ENCODE data around the gene MAT2B.
A peak's percentile ranks its signal among the peaks of the same experiment; 100 is the strongest.

MAT2B gene

DNA sequence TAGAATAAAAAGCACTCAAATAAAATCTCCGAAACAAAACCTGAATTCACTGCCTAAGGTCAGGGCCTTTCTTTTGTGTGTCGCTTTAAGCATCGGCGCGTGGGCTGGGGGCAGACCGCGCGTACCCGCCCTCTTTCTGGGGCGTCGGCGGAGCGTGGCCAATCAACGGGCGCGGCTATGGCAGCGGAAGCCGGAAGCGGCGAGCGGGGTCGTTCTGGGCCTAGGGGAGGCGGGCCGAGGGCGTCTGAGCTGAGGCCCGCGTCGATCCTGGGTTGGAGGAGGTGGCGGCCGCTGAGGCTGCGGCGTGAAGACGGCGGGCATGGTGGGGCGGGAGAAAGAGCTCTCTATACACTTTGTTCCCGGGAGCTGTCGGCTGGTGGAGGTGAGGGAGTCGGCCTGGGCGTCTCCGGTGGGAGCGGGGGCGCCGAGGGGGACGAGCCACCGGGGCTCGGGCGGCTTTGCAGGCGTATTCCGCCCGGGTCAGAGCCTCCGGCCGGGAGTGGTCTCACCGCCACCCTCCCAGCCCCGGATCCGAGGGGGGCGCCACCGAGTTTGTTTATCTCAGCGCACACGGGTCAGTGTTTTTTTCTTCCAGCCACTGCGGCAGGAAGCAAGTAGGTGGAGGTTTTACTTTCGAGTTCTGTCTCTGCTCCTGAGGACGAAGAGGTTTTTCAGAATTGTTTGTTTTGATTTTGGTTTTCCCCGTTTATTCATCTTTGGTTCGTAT is at the start of gene MAT2B:
TSS of gene MAT2B (plus strand) at position 252 of the 727 bp plus-strand sequence. CDS start at position 320, 68 bp downstream.
- DNase-seq (ENCODE audit: low read depth), result peak; percentile 58

DNA sequence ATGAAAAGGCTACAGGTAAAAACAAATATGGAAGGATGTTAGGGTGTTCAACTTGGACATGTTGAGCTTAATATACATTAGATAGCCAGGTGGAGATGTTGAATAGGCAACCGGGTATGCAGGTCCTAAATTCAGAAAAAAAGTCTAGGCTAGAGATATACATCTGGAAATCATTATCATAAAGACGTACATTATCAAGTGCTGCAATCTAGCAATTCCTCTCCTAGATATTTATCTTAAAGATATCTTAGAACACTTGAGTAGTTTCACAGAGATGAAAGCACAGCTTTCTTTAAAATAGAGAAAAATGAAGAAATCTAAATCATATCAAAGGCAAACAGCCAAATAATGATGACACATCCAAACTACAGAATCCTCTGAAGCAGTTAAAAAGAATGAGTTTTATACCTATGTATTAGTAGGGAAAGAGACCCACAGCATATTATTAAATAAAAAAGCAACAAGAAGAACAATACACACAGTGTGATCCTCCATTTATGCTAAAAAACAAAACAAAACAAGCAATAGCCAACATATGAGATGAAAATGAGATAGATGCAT is 49.3 kb upstream of the MAT2B start:
- DNase-seq (ENCODE audit: low read depth), result no peak

DNA sequence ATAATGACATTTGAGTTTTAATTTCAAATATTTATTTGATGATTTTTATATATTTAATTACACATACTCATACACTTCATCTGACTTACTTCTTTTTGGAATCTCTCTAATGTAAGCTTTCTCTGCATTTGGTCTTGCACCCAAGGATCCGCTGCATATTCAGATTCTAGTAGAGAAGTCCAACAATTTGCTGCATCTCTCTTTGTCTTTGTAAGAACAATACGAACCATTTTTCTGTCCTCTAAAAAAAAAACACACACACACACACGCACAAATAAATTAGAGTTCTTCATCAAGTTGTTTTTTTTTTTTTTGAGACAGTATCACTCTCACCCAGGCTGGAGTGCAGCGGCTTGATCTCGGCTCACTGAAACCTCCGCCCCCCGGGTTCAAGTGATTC is 48.6 kb upstream of the MAT2B start:
- no peak for DNase-seq (ENCODE audit: low read depth)

DNA sequence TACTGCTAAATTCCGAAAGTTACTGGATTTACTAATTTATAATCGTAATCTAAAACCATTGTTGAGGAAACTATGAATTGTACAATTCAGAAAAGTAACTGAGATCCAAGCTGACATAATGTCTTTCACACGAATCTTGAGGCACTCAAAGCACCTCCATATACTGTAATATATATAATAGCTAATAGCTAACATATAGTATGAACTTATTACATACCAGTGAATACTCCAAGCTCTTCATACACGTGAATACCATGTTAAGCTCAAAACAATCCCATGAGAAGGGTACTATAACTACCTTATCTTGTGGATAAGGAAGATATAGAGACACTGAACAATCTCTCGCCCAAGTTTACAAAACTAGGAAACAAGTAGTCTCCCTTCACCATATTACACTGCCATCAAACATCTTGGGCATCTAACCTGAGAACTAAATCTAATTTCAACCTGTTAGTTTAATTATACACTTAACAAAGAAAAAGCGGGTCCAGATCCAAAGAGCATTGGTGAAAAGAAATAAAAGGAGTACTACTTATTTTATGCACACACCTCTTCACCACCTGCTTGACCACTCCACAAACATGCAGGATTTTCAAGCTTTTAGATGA is 46.5 kb upstream of the MAT2B start:
- no peak for DNase-seq (ENCODE audit: low read depth)

DNA sequence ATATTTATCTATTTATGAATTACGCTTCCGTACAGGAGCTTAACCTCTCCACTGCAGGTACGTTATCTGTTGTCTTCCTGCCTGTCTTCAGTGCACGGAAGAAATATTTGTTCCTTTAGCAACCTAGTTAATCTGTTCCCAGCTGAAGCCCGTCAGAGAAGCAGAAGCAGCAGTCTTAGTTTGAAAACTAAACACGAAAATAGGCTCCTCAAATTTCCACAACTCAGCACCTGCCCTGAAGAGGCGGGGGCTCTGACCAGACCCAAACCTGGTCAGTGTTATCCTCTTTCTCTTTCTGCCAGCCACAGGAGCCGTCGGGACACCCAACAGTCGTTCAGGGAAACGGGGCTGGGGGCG is 46.0 kb upstream of the MAT2B start:
- no peak for DNase-seq (ENCODE audit: low read depth)

DNA sequence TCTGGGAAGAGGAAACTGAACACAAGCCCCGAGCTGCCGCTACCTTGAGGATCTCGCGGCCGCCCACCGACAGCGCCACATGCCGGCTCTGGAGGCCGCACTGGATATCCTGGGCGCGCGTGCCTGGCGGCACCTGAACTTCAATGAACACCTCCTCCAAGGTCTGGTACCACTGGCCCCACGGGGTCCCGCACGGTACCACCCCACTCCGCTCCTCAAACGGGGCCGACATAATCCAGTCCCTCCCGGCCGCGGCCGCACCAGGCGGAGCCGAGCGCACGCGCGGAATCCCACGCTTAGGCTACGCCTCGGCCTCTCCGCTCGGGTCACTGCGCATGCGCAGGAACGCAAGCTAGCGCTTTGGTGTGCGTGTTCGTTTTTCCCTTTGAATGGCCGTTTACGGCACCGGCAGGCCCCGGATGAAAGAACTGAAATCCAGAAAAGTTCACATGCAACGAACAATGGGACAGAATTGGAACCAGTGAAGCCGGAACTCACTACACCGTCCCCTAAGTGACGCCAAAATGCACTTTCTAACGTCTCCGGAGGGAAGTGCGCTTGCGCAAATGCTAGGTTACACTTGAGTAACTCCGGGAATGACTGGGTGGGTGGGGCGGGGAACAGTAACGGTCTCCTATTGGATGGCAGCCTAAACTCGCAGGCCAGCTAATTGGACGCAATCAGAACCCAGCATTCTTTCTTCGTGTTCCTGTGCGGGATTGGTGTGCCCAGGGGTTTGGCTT is 45.4 kb upstream of the MAT2B start, which contains the start of gene NUDCD2:
TSS of gene NUDCD2 (minus strand) at position 284 of the 743 bp plus-strand sequence. CDS start at position 232, 52 bp downstream.
- DNase-seq (ENCODE audit: low read depth), result peak; percentile 85

DNA sequence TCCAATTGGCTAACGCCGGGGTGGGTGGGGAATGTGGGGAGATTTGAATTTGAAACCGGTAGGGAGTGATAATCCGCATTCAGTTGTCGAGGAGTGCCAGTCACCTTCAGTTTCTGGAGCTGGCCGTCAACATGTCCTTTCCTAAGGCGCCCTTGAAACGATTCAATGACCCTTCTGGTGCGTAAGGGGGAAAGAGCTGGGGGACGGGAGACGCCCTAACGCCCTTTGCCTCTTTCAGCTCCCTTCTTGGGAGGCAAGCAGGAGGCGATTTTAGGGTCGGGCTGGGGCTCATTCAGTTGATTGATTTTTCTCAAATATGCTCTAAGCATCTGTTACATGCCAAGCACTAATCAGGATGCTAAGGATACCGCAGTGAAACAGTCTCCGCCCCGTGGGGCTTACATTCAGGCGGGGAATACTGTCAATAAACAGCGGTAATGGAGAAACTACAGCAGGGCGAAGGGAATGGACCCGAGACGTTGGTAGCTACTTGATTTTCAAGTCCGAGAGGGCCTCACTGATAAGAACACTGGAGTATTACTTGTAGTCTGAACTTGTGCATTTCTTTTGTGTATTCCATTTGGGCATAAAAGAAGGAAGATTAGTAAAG is 44.8 kb upstream of the MAT2B start, which contains the start of gene HMMR:
TSS of gene HMMR (plus strand) at position 71 of the 610 bp plus-strand sequence. CDS start at position 132, 61 bp downstream.
- no peak for DNase-seq (ENCODE audit: low read depth)

DNA sequence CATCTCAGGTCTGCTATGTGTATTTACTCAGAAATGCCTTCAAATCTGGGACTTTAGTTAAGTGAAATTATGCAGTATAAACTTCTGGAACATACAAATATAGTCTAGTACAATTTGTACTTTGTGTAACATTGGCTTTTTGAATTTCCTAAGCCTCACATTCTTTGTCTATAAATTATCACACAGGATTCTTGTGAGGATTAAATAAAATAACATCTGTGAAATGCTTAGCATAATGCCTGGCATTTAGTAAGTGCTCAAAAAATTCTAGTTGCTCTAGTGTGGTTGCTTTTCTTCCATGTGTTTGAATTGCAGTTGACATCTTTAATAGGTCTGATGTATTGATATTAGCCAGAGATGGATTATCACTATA is 42.4 kb upstream of the MAT2B start:
- no peak for DNase-seq (ENCODE audit: low read depth)

DNA sequence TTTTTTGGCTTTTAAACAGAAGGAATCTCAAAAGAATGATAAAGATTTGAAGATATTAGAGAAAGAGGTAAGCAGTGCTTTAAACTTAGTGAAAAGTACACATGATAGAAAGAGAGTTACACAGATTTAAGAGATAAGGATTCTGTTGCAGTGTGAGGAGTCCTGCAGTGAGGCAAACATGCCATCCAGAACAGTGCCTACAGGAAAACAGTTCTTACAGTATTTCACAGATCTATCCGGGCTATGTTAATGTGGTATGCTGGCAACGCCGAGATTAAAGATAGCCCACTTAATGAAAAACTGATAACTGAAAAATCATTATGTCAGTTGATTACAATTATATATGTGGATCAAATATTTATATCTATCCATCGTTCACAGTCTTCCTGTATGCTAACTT is 37.7 kb upstream of the MAT2B start:
- no peak for DNase-seq (ENCODE audit: low read depth)

DNA sequence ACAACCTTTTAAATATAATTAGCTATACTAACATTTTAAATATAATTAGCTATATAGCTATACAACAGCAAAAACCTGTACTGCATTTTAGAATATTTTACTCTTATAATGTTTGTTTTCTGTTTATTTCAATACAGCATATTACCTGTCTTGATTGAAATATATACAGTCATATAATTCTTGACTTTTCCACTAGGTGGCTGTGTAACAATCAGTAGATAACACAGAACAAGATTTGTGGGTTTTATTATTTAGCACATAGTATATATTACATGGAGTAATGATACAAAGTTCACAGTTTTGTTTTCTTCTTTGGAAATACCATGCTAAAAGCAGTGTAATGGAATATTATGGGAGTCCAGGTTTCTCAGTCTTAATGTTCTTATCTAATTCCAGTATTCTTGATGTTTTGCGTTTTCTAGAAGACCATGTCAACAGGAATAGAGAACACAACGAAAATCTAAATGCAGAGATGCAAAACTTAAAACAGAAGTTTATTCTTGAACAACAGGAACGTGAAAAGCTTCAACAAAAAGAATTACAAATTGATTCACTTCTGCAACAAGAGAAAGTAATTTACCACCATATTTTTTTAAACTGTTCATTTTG is 31.7 kb upstream of the MAT2B start:
- DNase-seq (ENCODE audit: low read depth), result no peak

DNA sequence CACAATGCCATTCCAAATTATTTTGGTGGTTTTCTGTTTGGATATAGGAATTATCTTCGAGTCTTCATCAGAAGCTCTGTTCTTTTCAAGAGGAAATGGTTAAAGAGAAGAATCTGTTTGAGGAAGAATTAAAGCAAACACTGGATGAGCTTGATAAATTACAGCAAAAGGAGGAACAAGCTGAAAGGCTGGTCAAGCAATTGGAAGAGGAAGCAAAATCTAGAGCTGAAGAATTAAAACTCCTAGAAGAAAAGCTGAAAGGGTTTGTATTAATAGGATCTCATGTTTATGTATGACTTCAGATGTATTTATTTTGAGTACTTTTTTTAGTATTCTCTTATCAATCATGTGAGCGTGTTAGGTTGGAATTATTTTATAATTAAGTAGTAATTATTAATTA is 30.0 kb upstream of the MAT2B start:
- no peak for DNase-seq (ENCODE audit: low read depth)

DNA sequence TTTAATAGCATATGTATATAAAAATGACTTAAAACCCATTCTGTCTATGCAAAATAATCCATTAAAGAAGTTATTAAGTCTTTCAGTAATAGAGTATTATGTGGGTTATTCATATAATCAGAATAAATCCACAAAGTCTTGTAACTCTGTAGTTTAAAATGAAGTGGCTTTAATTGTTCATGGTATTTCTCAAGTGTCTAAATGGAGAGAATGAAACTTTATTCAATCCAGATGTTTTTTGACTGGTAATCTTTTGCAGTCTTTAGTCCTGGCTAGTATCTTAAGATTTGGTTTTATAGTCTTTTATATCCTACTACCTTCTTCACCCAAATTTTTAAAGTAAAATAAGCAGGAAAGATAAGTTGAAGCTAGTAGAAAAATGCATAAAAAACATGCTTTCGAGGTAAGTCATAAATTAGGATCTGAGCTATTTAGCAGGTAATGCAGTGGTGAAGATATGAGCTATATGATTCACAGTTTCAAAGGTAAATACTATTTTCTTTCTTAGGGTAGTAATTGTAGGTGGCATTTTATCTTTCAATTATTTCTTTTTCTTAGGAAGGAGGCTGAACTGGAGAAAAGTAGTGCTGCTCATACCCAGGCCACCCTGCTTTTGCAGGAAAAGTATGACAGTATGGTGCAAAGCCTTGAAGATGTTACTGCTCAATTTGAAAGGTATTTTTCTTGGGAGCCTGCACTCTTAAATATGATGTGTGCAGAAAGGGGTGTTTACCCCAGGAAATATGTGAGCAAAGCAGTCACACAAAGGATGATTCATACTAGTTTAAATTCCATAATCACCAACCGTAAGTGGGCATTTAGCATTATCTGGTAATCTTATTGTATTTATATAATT is 27.1 kb upstream of the MAT2B start:
- no peak for DNase-seq (ENCODE audit: low read depth)

DNA sequence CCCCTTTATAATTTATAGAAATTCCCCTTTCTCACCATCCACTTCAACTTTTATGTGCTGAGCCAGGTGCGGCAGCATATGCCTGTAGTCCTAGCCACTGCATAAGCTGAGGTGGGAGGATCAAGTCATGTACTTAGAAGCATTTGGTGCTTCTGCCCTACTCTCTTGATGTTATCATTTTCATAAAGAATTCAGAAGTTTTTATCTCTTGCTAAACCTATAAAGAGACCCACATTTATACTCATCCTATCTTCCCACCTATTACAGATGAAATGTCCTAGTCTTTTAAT is 26.5 kb upstream of the MAT2B start:
- DNase-seq (ENCODE audit: low read depth), result no peak

DNA sequence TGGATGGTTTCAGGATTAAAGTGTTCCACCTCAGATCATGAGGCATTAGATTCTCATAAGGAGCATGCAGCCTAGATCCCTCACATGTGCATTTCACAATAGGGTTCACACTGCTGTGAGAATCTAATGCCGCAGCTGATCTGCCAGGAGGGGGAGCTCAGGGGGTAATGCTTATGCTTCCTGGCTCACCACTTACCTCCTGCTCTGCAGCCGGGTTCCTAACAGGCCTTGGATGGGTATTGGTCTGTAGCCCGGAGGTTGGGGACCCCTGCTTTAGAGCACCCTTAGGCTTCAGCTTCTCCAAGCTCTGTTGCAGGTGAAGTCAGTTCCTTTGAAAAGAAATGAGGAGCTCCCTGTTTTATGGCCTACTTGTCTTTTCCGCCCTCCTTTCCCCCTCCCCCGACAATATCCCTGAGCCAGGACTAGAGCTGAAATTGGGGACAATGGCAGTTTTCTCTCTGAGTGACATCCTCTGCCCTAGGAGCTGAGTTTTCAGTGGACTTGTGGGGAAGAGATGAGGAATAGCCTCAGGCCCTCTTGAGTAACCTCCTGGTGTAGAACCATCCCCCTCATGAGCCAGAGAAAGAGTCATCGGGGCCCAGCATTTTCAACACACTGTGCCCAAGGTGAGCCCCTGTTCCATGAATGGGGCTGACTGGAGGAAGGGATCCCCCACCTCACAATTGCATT is 16.2 kb upstream of the MAT2B start:
- DNase-seq (ENCODE audit: low read depth), result no peak

DNA sequence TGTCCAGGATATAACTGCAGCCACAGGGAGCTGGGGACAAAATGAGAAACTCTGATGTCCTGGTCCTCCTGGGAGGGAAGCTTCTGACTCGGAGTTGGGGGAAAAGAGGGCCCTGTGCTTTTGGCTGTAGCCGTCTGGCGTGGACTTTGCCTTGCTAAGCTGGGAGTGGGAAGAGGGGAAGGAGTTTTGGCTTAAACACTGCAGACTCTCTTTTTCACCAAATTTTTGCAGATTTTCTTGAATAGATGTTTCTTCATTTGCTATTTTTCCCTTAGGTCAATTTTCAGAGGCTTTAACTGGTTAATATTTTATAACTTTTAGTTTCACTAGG is 15.7 kb upstream of the MAT2B start:
- DNase-seq (ENCODE audit: low read depth), result no peak

DNA sequence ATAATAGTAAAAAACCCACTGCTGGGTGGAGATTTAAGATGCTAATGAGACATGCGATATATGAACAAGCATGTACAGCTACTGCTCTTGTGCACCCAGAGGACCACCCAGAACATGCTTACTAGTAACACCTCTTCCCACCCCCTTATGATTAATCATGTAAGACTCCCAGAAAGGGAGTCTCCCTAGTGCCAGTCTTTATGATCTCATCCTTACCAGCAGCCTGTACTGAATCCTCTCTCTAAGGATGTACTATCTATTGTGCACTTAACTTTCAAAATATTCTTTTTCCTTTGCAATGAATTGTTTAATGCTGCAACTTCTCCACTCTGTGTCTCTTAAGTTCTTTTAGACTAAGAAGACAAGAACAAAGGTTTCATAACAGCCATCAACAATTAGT is 9.1 kb upstream of the MAT2B start:
- no peak for DNase-seq (ENCODE audit: low read depth)

DNA sequence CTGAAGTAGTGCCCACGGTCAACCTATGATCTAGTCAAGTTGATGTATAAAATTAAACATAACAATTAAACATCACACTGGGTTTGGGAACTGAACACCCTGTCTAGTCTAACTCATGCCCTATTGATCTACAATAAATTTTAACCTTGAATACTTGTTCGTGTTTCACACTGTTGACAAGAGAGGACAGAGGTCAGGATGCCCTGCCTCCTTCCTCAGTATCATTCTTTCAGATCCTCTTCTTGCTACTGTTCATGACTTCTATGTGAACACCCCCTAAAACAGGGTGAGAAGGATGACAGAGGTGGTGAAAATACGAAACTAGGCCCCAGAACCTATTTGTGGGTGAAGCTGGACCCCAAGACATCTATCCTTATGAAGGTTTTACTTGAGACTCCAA is 8.1 kb upstream of the MAT2B start:
- no peak for DNase-seq (ENCODE audit: low read depth)

DNA sequence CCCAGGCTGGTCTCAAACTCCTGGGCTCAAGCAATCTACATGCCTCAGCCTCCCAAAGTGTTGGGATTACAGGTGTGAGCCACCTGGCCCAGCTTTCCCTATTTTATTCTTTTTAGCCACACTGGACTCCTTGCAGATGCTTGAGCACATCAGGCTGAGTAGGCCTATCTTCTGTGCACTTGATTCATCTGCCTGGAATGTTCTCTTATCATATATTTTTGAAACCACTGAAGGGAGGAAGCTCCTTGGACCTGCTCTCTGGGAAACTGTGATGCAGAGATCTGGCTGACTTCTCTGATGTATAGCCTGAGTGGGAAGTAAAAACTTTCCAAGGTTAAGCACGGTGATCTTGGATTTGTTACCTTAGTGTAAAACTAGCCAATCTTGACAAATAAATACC is 6.5 kb upstream of the MAT2B start:
- DNase-seq (ENCODE audit: low read depth), result no peak

DNA sequence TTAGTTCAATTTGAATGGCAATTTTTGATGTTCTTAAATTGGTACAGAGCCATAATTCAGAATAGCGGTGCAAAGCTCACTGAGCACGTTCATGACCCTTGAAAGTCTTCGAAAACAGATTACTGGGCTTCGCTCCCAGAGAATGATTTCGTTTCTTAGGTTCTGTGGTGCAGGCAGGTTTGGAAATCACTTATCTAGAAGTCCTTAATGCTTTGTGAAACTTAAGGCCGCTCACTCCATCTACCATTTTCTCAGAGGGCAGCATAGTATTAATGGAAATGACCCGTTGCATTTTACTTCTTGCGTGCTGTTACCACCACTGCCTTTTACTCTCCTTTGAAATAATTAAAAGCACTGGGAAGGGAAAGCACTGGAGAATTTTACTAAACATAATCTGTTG is 2.9 kb upstream of the MAT2B start:
- no peak for DNase-seq (ENCODE audit: low read depth)
